ENCODE data around the gene NRXN3. TPM values are rescaled to one million over a fixed set of nuclear protein-coding genes. Genes with fewer than 3 reads are reported as not detected.

NRXN3 gene
- total RNA-seq, 1 experiment from 2014 or later = not detected

DNA sequence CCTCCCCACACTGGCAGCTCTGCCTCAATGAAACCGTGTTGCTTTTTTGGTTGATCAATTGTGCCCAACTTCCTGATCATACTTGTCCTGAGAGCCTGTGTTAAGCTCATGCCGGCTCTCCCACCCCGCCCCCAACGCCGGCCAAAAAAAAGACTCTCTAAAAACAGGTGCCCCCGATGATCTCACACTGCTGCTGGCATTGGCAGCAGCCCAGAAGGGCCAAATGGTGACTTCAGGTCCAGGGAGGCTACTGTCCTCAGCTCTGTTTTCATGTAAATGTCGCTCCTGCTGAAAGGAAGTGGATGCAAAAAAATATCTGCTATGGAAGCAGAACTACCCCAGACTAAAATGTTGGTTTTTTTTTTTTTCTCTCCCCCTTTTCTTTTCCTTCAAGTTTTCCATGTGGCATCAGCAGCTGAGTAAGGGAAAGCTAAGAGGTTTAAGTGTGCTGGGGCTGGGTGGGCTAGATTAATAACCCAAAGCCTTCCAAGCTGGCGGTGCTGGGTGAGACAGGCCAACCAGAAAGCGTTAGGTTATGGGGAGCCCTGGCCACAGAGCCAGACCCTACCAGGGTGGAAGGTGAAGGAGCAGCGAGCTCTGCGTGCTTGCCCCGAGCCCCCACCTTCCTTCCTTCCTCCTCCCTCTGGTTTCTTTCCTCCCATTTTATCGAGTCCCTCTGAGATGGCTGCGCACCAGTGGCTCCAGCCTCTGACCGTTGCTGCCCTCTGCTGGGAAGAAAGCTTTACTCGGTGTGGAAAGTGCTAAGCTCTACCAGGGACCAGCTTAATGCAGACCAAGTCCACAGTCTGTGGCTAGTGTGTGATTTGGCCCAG is 396.1 kb downstream of the NRXN3 start:
- no peaks in the 10 kb centered on the region for H3K27me3 ChIP-seq (ENCODE audit: control insufficient read depth, insufficient read depth, low read length)
- TF ChIP-seq TCF7L2 (IDR thresholded peaks at IDR 0.05; ENCODE audit: low read depth, low read length) (no peak), SIN3A (IDR thresholded peaks at IDR 0.05; ENCODE audit: borderline replicate concordance, insufficient read depth, low read depth, low read length) (no peak)
- TF ChIP-seq, protein P1, sequence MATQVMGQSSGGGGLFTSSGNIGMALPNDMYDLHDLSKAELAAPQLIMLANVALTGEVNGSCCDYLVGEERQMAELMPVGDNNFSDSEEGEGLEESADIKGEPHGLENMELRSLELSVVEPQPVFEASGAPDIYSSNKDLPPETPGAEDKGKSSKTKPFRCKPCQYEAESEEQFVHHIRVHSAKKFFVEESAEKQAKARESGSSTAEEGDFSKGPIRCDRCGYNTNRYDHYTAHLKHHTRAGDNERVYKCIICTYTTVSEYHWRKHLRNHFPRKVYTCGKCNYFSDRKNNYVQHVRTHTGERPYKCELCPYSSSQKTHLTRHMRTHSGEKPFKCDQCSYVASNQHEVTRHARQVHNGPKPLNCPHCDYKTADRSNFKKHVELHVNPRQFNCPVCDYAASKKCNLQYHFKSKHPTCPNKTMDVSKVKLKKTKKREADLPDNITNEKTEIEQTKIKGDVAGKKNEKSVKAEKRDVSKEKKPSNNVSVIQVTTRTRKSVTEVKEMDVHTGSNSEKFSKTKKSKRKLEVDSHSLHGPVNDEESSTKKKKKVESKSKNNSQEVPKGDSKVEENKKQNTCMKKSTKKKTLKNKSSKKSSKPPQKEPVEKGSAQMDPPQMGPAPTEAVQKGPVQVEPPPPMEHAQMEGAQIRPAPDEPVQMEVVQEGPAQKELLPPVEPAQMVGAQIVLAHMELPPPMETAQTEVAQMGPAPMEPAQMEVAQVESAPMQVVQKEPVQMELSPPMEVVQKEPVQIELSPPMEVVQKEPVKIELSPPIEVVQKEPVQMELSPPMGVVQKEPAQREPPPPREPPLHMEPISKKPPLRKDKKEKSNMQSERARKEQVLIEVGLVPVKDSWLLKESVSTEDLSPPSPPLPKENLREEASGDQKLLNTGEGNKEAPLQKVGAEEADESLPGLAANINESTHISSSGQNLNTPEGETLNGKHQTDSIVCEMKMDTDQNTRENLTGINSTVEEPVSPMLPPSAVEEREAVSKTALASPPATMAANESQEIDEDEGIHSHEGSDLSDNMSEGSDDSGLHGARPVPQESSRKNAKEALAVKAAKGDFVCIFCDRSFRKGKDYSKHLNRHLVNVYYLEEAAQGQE (IDR thresholded peaks at IDR 0.05; ENCODE audit: insufficient read depth in 1 of 2, low read depth in 2 of 2, low read length in 1 of 2) = no peak
- TF ChIP-seq, protein P2, sequence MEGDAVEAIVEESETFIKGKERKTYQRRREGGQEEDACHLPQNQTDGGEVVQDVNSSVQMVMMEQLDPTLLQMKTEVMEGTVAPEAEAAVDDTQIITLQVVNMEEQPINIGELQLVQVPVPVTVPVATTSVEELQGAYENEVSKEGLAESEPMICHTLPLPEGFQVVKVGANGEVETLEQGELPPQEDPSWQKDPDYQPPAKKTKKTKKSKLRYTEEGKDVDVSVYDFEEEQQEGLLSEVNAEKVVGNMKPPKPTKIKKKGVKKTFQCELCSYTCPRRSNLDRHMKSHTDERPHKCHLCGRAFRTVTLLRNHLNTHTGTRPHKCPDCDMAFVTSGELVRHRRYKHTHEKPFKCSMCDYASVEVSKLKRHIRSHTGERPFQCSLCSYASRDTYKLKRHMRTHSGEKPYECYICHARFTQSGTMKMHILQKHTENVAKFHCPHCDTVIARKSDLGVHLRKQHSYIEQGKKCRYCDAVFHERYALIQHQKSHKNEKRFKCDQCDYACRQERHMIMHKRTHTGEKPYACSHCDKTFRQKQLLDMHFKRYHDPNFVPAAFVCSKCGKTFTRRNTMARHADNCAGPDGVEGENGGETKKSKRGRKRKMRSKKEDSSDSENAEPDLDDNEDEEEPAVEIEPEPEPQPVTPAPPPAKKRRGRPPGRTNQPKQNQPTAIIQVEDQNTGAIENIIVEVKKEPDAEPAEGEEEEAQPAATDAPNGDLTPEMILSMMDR (IDR thresholded peaks at IDR 0.05) = peak; percentile 79
- no peaks in the 10 kb centered on the region for H3K36me3 ChIP-seq (ENCODE audit: control insufficient read depth, insufficient read depth, low read length)
- in situ Hi-C loops (cut with HindIII; ENCODE audit: low pct_unique_long_range_greater_than_20kb, low sequenced_read_pairs) (no loop called here), intact Hi-C loops (cut with micrococcal nuclease; ENCODE audit: unreplicated experiment) (loop anchor here (5.0 kb wide), 2 partner anchors 119 to 544 kb away; no protein-coding TSS in a partner anchor)
- H3K4me1 ChIP-seq (ENCODE audit: control insufficient read depth, insufficient read depth, low read length) = no peaks in the 10 kb centered on the region
- H3K27ac ChIP-seq (ENCODE audit: low read length) = no peak overlapping the region
- H3K4me3 ChIP-seq (ENCODE audit: low read depth in 2 of 2, low read length in 2 of 2) = no peak overlapping the region
- H3K9me3 ChIP-seq (ENCODE audit: control insufficient read depth, insufficient read depth, low read depth, low read length) = no peaks in the 10 kb centered on the region
- peak; percentile 38 for DNase-seq (ENCODE audit: low read depth, low spot score)
- ChIA-PET POLR2A (interaction anchor here (0.7 kb wide), 1 partner anchor 489 kb away, joined by 6 read pairs; no protein-coding TSS in a partner anchor), CTCF (interaction anchor here (0.5 to 1.0 kb wide), 9 partner anchors 11 to 725 kb away, joined by 3 to 7 read pairs (median 3); no protein-coding TSS in a partner anchor)
- BruUV-seq (replicated peaks) = no TSS peak
- ATAC-seq = peak; percentile 93

DNA sequence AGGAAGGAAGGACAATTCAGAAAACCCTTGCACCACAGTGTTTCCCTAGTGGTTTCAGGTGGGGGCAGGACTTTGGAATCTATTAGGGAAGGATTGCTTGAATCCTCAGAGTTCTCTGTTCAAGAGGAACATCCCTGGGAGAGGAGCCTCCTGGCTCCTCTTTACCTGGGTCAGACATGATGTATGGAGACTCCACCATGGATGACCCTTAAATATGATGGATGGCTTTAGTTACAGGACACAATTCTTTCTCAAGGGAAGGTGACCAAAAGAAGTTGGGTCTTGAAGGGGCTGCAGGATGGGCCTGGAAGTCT is 396.6 kb downstream of the NRXN3 start:
- ChIA-PET CTCF (interaction anchor here (0.5 to 1.0 kb wide), 9 partner anchors 14 to 725 kb away, joined by 3 to 7 read pairs (median 3); no protein-coding TSS in a partner anchor), POLR2A (no interaction called here)
- H3K4me1 ChIP-seq (ENCODE audit: control insufficient read depth, insufficient read depth, low read length) = no peaks in the 10 kb centered on the region
- no peaks in the 10 kb centered on the region for H3K9me3 ChIP-seq (ENCODE audit: control insufficient read depth, insufficient read depth, low read depth, low read length)
- intact Hi-C loops (cut with micrococcal nuclease; ENCODE audit: unreplicated experiment) (loop anchor here (5.0 kb wide), 2 partner anchors 120 to 545 kb away; no protein-coding TSS in a partner anchor), in situ Hi-C loops (cut with HindIII; ENCODE audit: low pct_unique_long_range_greater_than_20kb, low sequenced_read_pairs) (no loop called here)
- H3K36me3 ChIP-seq (ENCODE audit: control insufficient read depth, insufficient read depth, low read length) = no peaks in the 10 kb centered on the region
- no peak overlapping the region for H3K27ac ChIP-seq (ENCODE audit: low read length)
- H3K4me3 ChIP-seq (ENCODE audit: low read depth in 2 of 2, low read length in 2 of 2) = no peak overlapping the region
- DNase-seq (ENCODE audit: low read depth, low spot score) (no peak), ATAC-seq (no peak)
- H3K27me3 ChIP-seq (ENCODE audit: control insufficient read depth, insufficient read depth, low read length) = no peaks in the 10 kb centered on the region
- TF ChIP-seq TCF7L2 (IDR thresholded peaks at IDR 0.05; ENCODE audit: low read depth, low read length) = no peak
- TF ChIP-seq POLR2AphosphoS5 (IDR thresholded peaks at IDR 0.05; ENCODE audit: low read depth, low read length) = no peak
- TF ChIP-seq, protein P2 (IDR thresholded peaks at IDR 0.05) = peak; percentile 48
- TF ChIP-seq SIN3A (IDR thresholded peaks at IDR 0.05; ENCODE audit: borderline replicate concordance, insufficient read depth, low read depth, low read length) = no peak
- TF ChIP-seq, protein P1 (IDR thresholded peaks at IDR 0.05; ENCODE audit: insufficient read depth in 1 of 2, low read depth in 2 of 2, low read length in 1 of 2) = no peak
- no TSS peak for BruUV-seq (replicated peaks)

All from Panc1 (cell line).